ENCODE data around the gene ARHGAP27. TPM values are rescaled to one million over a fixed set of nuclear protein-coding genes. Genes with fewer than 3 reads are reported as not detected.

Gene ARHGAP27
- total RNA-seq, 6 donors from 2014 or later = 46.1 to 243 (median 81.4) TPM

- no peak overlapping the region for H3K4me3 ChIP-seq
- DNase-seq = no peak
- 44 to 60% methylated on average over 2 to 6 of the region's 6 CpGs for WGBS, 2 donors
- no peaks in the 10 kb centered on the region for H3K27me3 ChIP-seq
- TF ChIP-seq CTCF (IDR thresholded peaks at IDR 0.05) (peak in 1 of 6 experiments; percentile 9), EP300 (IDR thresholded peaks at IDR 0.05) (no peak)
- no peaks in the 10 kb centered on the region for H3K9me3 ChIP-seq
- H3K36me3 ChIP-seq = peaks cover 0 to 8% (median 1%) of the 10 kb centered on the region in 4 donors
- no peak for ATAC-seq (ENCODE audit: low FRiP score in 2 of 2)
- peak overlapping the region; percentile 62 to 81 (median 78) for H3K27ac ChIP-seq
- peaks cover 34 to 63% (median 53%) of the 10 kb centered on the region in 4 donors for H3K4me1 ChIP-seq
These were observed 6.7 kb downstream of the ARHGAP27 start for GRCh38 chr17:45425984-45426413.

GRCh38 chr17:45425125-45425983, 7.3 kb downstream of the ARHGAP27 start:
- WGBS, 2 donors = 24 to 39% methylated on average over 10 to 17 of the region's 18 CpGs
- TF ChIP-seq EP300 (IDR thresholded peaks at IDR 0.05) (no peak), POLR2A (IDR thresholded peaks at IDR 0.05) (peak in 3 of 4 donors; percentile 39 to 68 (median 65)), POLR2AphosphoS5 (IDR thresholded peaks at IDR 0.05) (peak in 1 of 2 donors; percentile 54), CTCF (IDR thresholded peaks at IDR 0.05) (peak in 4 of 6 experiments; percentile 6 to 42 (median 32))
- Histone ChIP-seq H3K27me3 (no peaks in the 10 kb centered on the region), H3K36me3 (peaks cover 0 to 8% (median 1%) of the 10 kb centered on the region in 4 donors), H3K4me3 (peak overlapping the region in 3 of 4 donors; percentile 24 to 46 (median 40)), H3K9me3 (no peaks in the 10 kb centered on the region), H3K4me1 (peaks cover 27 to 56% (median 46%) of the 10 kb centered on the region in 4 donors), H3K27ac (peak overlapping the region; percentile 62 to 81 (median 78))
- peak; percentile 89 to 90 for DNase-seq
- peak; percentile 37 to 89 for ATAC-seq (ENCODE audit: low FRiP score in 2 of 2)

GRCh38 chr17:45424769-45425124, 7.9 kb downstream of the ARHGAP27 start:
- no peaks in the 10 kb centered on the region for H3K27me3 ChIP-seq
- WGBS, 2 donors = 76 to 82% methylated on average over 5 to 6 of the region's 6 CpGs
- peak overlapping the region; percentile 62 to 81 (median 78) for H3K27ac ChIP-seq
- peak overlapping the region in 3 of 4 donors; percentile 24 to 46 (median 40) for H3K4me3 ChIP-seq
- no peak for TF ChIP-seq EP300 (IDR thresholded peaks at IDR 0.05)
- no peak for TF ChIP-seq CTCF (IDR thresholded peaks at IDR 0.05)
- no peak for TF ChIP-seq POLR2A (IDR thresholded peaks at IDR 0.05)
- no peak for TF ChIP-seq POLR2AphosphoS5 (IDR thresholded peaks at IDR 0.05)
- DNase-seq = peak in 1 of 2 donors; percentile 59
- H3K4me1 ChIP-seq = peaks cover 21 to 50% (median 42%) of the 10 kb centered on the region in 4 donors
- H3K9me3 ChIP-seq = no peaks in the 10 kb centered on the region
- ATAC-seq (ENCODE audit: low FRiP score in 2 of 2) = no peak
- peaks cover 0 to 6% (median 1%) of the 10 kb centered on the region in 4 donors for H3K36me3 ChIP-seq

GRCh38 chr17:45423975-45424335, 8.7 kb downstream of the ARHGAP27 start:
- 60% methylated on average over 1 of the region's 1 CpG; no CpG with 5 or more reads in 1 of the 2 donors for WGBS, 2 donors

More at GRCh38 chr17:45423975-45424335, 8.7 kb downstream of the ARHGAP27 start:
- peak in 1 of 2 donors; percentile 41 for DNase-seq
- H3K9me3 ChIP-seq = no peaks in the 10 kb centered on the region
- peaks cover 13 to 42% (median 37%) of the 10 kb centered on the region in 4 donors for H3K4me1 ChIP-seq
- H3K27me3 ChIP-seq = no peaks in the 10 kb centered on the region
- ATAC-seq (ENCODE audit: low FRiP score in 2 of 2) = no peak
- H3K27ac ChIP-seq = peak overlapping the region in 2 of 4 donors; percentile 34 to 59
- H3K36me3 ChIP-seq = no peaks in the 10 kb centered on the region
- no peak overlapping the region for H3K4me3 ChIP-seq
- no peak for TF ChIP-seq POLR2AphosphoS5 (IDR thresholded peaks at IDR 0.05)
- no peak for TF ChIP-seq CTCF (IDR thresholded peaks at IDR 0.05)
- TF ChIP-seq POLR2A (IDR thresholded peaks at IDR 0.05) = no peak
- no peak for TF ChIP-seq EP300 (IDR thresholded peaks at IDR 0.05)

All from upper lobe of left lung (tissue), 6 donors.